Right atrium auricular region (tissue), 2 donors: Measurements from ENCODE around the gene PRR14. TPM values are rescaled to one million over a fixed set of nuclear protein-coding genes. Genes with fewer than 3 reads are reported as not detected.
A peak's percentile ranks its signal among the peaks of the same experiment; 100 is the strongest.

Experiments used
- DNase-seq: peaks from one replicate; pipeline ENCODE4 v3.0.0-alpha.2; 2019; ENCODE audit warnings: low spot score
- H3K27ac ChIP-seq, 2 donors: fragments of 200-600 bp; sonication (generic); 1 replicate in 1 of 2; 2 replicates in 1 of 2; pipeline ENCODE4 v1.5.1; 2016 to 2019
- H3K27me3 ChIP-seq, 2 donors: fragments of 200-600 bp; sonication (generic); one replicate each; pipeline versions ENCODE4 v1.5.1 to v1.6.0; 2017 to 2019
- H3K36me3 ChIP-seq: fragments of 200-600 bp; sonication (generic); one replicate; pipeline ENCODE4 v1.5.1; 2016
- H3K4me1 ChIP-seq, 2 donors: fragments of 200-600 bp; sonication (generic); one replicate each; pipeline versions ENCODE4 v1.5.1 to v1.6.0; 2017 to 2019
- H3K4me3 ChIP-seq, 2 donors: fragments of 200-600 bp; sonication (generic); 1 replicate in 1 of 2; 2 replicates in 1 of 2; pipeline ENCODE4 v1.5.1; 2017 to 2019; ENCODE audit warnings: mild to moderate bottlenecking in 1 of 2, moderate library complexity in 1 of 2
- H3K9me3 ChIP-seq, 2 donors: fragments of 200-600 bp; sonication (generic); one replicate each; pipeline ENCODE4 v1.5.1; 2019
- CTCF ChIP-seq, 2 donors: fragments of 200-600 bp; sonication (generic); IDR thresholded peaks; one replicate each; pipeline ENCODE4 v1.5.1; 2019; ENCODE audit warnings: antibody characterized with exemption in 2 of 2
- total RNA-seq, 2 donors: library from RNA; depleted of rRNA; stranded (reverse); fragments of >200 nt; gene quantifications; one replicate each; pipeline ENCODE4 v1.1.0, GENCODE V29; 2016

Gene PRR14
- total RNA-seq, 2 donors from 2014 or later: 12.3 to 17.3 TPM

GRCh38 chr16:30605158-30605557 is 45.6 kb upstream of the PRR14 start:
- H3K36me3 ChIP-seq: peaks cover 32% of the 10 kb centered on the region
- DNase-seq: no peak
- H3K27ac ChIP-seq: no peak overlapping the region
- H3K27me3 ChIP-seq: no peaks in the 10 kb centered on the region
- no peaks in the 10 kb centered on the region for H3K9me3 ChIP-seq
- TF ChIP-seq CTCF (IDR thresholded peaks at IDR 0.05): no peak
- H3K4me1 ChIP-seq: peaks cover 0 to 14% of the 10 kb centered on the region in 2 donors
- no peak overlapping the region for H3K4me3 ChIP-seq

GRCh38 chr16:30606004-30606403 is 44.8 kb upstream of the PRR14 start:
- Histone ChIP-seq H3K4me3 (no peak overlapping the region), H3K4me1 (peaks cover 0 to 19% of the 10 kb centered on the region in 2 donors), H3K27me3 (no peaks in the 10 kb centered on the region), H3K36me3 (peaks cover 32% of the 10 kb centered on the region), H3K9me3 (no peaks in the 10 kb centered on the region), H3K27ac (no peak overlapping the region)
- no peak for TF ChIP-seq CTCF (IDR thresholded peaks at IDR 0.05)
- no peak for DNase-seq

- no peak for TF ChIP-seq CTCF (IDR thresholded peaks at IDR 0.05)
- Histone ChIP-seq H3K4me3 (peak overlapping the region; percentile 83 to 96), H3K27me3 (no peaks in the 10 kb centered on the region), H3K9me3 (no peaks in the 10 kb centered on the region), H3K4me1 (peaks cover 0 to 19% of the 10 kb centered on the region in 2 donors), H3K27ac (peak overlapping the region; percentile 96 to 97), H3K36me3 (peaks cover 18% of the 10 kb centered on the region)
- no peak for DNase-seq
Observed at GRCh38 chr16:30609002-30609925, 41.5 kb upstream of the PRR14 start.

GRCh38 chr16:30609926-30610839 is 40.6 kb upstream of the PRR14 start, which contains the start of gene ZNF689:
Gene ZNF689 (minus strand): TSS chr16:30610389. CDS start chr16:30610041, 348 bp downstream.
- TF ChIP-seq CTCF (IDR thresholded peaks at IDR 0.05): peak in 1 of 2 donors; percentile 14
- Histone ChIP-seq H3K4me3 (peak within 1 kb of the TSS; percentile 83 to 96), H3K36me3 (peaks cover 9% of the 10 kb centered on the region)

GRCh38 chr16:30615358-30616091 is 35.2 kb upstream of the PRR14 start:
- H3K27ac ChIP-seq: no peak overlapping the region
- peak in 1 of 2 donors; percentile 56 for TF ChIP-seq CTCF (IDR thresholded peaks at IDR 0.05)

More at GRCh38 chr16:30609926-30610839, 40.6 kb upstream of the PRR14 start, which contains the start of gene ZNF689:
- Histone ChIP-seq H3K27ac (peak within 1 kb of the TSS; percentile 96 to 97), H3K4me1 (peaks cover 0 to 19% of the 10 kb centered on the region in 2 donors), H3K27me3 (no peaks in the 10 kb centered on the region), H3K9me3 (no peaks in the 10 kb centered on the region)
- DNase-seq: peak; percentile 99

More at GRCh38 chr16:30615358-30616091, 35.2 kb upstream of the PRR14 start:
- Histone ChIP-seq H3K9me3 (no peaks in the 10 kb centered on the region), H3K4me1 (peaks cover 0 to 4% of the 10 kb centered on the region in 2 donors), H3K27me3 (no peaks in the 10 kb centered on the region), H3K36me3 (no peaks in the 10 kb centered on the region), H3K4me3 (no peak overlapping the region)
- DNase-seq: no peak
